GM21529 (cell line): ENCODE results near the gene EIF3D.

Experiments
- ATAC-seq: cut with Tn5 transposase; IDR thresholded peaks from one replicate; pipeline ENCODE4 v1.9.1; 2021; ENCODE audit not compliant: unreplicated experiment

Gene EIF3D

DNA sequence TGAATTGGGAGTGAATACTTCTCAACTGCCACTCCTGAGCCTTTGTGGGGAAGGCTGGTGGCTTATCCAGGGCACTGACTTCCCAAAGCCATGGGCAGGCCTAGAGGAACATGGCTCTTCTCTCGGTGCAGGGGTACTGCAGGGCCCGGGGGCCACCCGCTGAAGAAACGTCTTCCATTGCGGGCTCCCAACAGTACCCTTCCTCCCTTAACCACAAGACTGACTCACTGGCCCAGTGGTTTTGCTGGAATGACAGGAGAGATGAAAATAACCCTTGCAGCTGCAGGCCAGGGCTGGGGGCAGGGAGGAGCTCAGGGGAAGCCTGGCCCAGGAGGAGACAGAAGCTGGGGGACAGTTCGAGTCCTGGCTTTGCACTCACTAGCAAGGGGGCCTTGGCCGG lies 61.0 kb downstream of the EIF3D start:
- ATAC-seq, result no peak

DNA sequence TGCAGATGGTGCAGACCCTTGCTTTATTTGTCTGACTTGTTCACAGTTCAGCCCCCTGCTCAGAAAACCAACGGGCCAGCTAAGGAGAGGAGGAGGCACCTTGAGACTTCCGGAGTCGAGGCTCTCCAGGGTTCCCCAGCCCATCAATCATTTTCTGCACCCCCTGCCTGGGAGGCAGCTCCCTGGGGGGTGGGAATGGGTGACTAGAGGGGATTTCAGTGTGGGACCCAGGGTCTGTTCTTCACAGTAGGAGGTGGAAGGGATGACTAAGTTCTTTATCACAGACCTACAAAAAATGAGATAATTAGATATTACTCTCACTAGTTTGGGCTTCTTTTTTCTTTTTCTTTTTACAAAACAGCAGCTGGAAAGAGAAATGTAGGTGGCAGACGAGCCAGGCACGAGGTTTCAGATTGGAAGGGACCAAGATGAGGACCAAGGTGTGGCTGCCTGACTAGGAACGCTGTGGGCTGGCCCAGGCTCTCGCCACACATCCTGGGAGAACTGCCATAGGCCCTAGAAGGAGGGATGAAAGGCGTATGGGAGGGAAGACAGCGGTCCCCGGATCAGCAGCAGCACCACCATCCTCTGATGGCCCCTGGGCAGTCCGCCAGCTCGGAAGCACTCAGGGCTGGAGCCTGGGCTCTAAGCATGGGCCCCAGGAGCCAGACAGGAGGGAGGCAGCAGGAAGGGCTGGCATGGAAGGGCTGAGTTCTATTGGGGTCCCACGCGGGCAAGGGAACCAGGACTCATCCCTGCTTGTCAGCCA lies 61.7 kb downstream of the EIF3D start:
- no peak for ATAC-seq

DNA sequence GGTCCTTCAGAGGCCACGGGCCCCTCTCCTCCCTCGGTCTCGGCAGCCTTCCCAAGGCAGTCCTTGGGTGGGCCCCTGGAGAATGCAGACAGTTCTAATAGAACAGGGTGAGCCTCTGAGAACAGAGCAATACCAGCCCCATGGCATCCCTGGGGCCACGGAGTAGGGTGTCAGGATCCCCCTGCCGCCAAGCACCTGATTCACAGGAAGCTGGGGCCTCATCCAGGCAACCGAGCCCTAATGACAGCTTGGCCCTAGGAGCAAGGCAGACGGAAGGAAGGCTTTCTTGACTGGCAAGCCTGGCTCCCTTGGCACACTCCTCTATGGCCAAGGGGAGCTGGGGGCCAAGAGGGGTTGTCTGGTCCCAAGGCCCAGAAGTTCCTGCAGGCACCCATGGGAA lies 62.7 kb downstream of the EIF3D start:
- no peak for ATAC-seq

DNA sequence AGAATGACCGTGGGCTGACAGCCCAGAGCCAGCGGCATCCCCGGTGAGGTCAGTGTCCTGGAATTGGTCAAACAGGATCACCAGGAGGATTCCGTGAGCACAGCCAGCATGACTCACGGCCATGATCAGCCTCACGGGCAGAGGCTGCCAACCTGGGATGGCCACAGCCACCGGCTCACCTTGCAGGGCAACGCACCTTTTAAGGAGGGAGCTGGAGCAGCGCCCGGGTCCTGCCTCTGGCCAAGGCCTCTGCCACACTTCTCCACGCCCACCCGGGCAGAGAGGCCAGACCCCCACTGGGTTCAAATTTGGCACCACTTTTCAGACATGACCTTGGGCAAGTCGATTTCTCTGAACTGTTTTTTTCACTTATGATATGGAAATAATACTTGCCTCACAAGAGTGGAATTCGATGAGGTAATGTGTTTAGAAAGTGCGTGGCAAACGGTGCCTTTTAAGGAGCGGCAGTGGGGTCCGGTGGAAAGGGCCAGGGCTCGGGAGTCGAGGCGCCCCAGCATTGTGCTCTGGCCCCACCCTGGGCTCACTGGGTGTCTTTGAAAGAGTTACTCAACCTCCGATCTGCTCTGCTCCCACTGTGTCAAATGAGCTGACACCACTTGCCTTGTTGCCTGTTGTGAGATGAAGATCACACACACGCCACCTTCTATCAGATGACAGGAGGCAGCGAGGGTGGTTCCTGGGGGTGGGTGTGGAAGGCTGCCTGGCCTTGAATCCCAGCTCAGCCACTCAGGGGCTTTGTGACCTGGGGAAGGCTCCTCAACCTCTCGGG lies 63.5 kb downstream of the EIF3D start:
- no peak for ATAC-seq

DNA sequence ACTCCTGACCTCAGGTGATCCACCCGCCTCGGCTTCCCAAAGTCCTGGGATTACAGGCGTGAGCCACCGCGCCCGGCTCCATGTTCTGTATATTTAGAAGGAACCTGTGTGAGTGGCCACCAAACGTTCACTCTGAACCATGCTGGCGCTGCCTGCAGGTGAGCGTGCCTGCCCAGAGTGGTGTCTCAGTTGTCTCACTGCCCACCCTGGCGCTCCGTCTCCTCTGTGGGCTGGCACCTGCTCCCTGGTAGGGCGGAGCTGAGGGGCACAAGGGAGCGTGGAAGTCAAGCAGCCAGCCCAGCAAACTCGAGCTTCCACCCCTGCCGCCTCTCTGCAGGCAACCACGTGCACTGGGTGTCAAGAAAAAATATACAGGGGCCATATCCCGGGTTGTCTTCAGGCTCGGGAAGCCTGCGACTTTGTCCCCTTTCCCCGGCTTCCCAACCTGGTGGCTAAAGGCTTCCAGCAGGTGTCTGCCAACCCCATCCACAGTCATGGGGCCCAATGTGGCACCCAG lies 64.2 kb downstream of the EIF3D start:
- no peak for ATAC-seq

DNA sequence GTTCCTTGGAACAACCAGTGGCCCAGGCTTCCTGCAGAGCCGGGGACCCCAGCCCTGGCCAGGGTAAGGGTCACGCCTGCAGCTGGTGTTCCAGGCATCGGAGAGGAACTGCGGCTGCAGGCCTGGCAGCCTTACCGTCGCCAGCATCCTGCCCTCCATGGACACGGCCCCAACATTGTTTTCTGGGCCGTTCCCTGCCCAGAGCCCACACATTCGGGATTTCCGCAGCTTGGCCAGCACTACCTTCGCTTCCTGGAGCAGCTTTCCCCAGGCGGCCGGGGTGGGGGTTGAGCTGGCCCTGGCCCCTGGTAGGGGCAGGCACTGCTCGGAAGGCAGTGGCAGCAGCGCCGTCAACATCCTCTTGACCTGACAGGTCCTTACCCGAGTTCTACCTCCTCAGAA lies 65.2 kb downstream of the EIF3D start:
- ATAC-seq, result no peak

DNA sequence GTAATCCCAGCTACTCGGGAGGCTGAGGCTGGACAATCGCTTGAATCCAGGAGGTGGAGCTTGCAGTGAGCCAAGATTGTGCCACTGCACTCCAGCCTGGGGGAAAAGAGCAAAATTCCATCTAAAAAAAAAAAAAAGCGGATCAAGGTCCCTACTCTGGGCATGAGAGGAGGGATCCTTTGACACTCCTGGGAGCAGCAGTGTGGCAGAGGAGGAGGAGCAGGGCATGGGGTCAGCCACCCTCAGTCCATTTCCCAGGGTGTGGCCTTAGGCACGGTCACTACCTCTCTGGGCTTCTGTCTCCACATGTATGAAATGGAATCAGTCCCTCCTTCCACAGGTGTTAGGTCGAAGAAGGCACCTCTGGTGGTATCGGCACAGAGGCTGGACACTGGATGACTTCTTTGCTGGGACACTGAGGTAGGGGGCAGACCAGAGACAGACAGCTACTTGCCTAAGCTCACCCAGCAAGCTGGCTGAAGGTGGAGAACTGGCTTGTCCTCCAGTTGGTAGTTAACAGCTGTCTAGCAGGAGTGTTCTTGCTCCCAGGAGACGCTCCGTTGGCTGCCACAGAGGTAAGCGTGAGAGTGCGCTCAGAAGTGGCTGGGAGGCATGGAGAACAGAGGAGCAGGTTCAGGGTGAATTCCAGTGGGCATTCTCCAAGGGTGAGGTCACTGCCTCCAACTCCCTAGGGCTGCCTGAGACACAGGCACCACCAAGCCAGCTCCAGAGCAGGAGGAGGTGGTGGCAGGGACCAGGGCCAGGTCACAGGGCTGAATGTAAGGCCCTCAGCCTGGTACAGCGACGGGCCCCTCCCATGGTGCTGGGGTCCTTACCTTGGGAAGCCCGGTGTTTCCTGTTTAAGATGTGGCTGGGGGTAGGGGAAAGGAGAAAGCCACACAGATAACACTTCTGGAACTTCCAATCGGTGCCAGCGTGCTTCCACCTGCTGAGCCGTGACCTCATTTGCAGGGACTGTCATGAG lies 67.0 kb downstream of the EIF3D start:
- ATAC-seq, result no peak
